GM12874 (cell line): ENCODE data around the gene CDK18.

Experiments
- CTCF ChIP-seq: IDR thresholded peaks from 2 replicates; pipeline ENCODE4 v1.5.1; 2011; ENCODE audit warnings: low read depth, mild to moderate bottlenecking, control low read depth, low read length, moderate library complexity; ENCODE audit not compliant: insufficient read depth

Gene CDK18

GRCh38 chr1:205561501-205562203, 57.2 kb downstream of the CDK18 start:
- no peak for TF ChIP-seq CTCF

- TF ChIP-seq CTCF: no peak
Observed at GRCh38 chr1:205563927-205564441, 59.5 kb downstream of the CDK18 start.

DNA sequence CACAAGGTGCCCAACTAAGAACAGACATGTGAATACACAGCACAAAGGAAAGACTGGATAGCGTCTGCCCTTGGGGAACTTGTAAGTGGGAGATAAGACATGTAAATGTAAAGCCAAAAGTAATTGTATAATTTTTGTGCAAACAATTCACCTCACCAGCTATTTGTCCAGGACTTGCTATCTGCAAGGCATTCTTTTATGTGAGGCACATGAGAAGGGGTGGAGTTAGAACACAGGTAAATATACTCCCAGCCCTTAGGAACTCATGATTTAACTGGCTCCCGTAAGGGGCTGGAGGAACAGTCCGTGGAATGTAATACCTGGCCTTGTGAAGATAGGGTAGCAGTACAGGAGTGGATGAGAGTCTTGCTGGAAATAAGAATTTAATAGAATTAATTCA, 61.3 kb downstream of the CDK18 start:
- no peak for TF ChIP-seq CTCF

DNA sequence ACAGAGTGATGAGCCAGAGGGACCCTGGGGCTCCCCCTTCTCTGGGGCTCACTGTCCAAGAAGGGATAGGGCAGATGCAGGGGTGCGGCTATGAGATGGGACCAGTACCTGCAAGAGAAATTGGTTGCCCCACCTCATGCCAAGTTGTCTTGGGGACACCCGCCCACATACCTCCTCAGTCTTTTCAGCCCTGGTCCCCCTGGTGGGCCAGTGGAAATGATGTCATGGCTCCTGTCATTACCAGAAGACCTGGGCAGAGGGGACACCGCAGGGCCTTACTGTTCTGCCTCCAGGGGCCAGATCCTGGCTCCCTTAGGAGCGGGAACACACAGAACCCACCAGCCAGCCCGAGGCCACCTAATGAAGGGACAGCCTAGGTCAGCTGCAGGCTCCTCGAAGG, 63.2 kb downstream of the CDK18 start:
- no peak for TF ChIP-seq CTCF

DNA sequence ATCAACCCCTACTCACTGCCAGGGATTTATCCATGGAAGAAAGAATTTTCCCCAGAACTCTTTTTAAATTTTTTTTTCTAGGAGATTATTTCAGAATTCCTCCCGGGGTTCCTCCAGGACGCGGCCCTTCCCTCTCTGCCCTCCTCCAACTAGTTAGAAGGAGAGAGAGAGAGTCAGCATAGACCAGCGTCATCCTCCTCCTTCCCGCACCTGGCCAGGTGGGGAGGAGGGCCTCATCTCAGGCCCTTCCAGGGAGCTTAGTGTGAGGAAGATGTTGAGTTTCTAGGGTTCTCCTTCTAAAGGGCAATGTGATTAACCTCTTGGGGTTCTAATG, 63.6 kb downstream of the CDK18 start:
- TF ChIP-seq CTCF: no peak

- TF ChIP-seq CTCF: no peak
Observed at GRCh38 chr1:205568469-205569361, 64.2 kb downstream of the CDK18 start.

- no peak for TF ChIP-seq CTCF
Observed at GRCh38 chr1:205569411-205570172, 65.1 kb downstream of the CDK18 start.
